Astrocyte of the cerebellum (primary cell): ENCODE data around the gene CUL1.

Source experiments
- DNase-seq: peaks from one replicate; pipeline ENCODE4 v3.0.0-alpha.2; 2011; ENCODE audit warnings: low read depth
- H3K4me3 ChIP-seq: 2 replicates; pipeline ENCODE4 v1.5.1; 2011; ENCODE audit warnings: mild to moderate bottlenecking, low read depth, low read length, moderate library complexity
- in situ Hi-C: cut with HindIII; loops from 2 replicates; pipeline ENCODE4 v1.10.0; 2017; ENCODE audit warnings: low sequenced_read_pairs
- TF ChIP-seq, protein P1 (sequence below): IDR thresholded peaks from 2 replicates; pipeline ENCODE4 v1.5.1; 2012; ENCODE audit warnings: low read length, low read depth, moderate library complexity, mild to moderate bottlenecking; ENCODE audit errors: missing control alignments

Gene CUL1

DNA sequence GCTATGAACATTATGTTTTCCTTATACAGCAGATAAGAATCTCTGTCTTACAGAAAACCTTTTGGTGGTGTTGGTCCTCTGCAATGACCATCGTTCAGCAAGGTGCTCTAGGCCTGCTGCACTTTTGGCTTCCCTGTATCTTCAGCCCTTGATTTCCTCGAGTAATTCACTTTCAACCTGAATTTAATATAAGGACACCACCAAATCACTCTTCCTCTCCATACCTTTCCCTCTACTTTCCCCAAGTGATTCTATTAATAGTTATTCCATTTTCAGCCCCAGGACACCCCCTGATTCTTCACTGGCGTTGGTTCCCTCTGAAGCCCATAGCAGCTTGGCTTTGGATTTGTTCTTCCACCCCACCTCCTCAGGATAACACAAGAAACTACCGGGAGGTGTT is 113.2 kb downstream of the CUL1 start:
- in situ Hi-C loops: no loop called here
- TF ChIP-seq, protein P1, sequence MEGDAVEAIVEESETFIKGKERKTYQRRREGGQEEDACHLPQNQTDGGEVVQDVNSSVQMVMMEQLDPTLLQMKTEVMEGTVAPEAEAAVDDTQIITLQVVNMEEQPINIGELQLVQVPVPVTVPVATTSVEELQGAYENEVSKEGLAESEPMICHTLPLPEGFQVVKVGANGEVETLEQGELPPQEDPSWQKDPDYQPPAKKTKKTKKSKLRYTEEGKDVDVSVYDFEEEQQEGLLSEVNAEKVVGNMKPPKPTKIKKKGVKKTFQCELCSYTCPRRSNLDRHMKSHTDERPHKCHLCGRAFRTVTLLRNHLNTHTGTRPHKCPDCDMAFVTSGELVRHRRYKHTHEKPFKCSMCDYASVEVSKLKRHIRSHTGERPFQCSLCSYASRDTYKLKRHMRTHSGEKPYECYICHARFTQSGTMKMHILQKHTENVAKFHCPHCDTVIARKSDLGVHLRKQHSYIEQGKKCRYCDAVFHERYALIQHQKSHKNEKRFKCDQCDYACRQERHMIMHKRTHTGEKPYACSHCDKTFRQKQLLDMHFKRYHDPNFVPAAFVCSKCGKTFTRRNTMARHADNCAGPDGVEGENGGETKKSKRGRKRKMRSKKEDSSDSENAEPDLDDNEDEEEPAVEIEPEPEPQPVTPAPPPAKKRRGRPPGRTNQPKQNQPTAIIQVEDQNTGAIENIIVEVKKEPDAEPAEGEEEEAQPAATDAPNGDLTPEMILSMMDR: no peak
- no peak for DNase-seq
- H3K4me3 ChIP-seq: no peak overlapping the region

DNA sequence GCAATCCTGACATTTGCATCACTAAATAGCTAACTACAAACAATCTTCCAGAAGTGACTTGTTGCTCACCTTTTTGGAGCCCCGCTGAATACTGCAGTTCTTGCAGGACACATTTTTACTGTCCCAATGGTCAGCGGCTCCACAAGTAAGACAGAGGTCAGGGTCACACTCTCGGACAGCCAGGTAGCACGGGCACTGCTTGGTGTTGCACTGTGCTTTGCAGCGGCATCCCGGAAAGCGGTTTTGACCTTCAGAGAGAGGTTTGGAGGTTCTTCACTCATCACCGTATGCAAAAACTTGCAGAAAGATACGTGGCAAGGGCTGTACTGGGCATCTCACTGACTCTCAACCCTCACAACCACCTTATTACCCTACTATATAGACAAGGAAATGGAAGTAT is 115.2 kb downstream of the CUL1 start:
- DNase-seq: no peak
- TF ChIP-seq, protein P1: no peak
- in situ Hi-C loops: no loop called here
- no peak overlapping the region for H3K4me3 ChIP-seq

DNA sequence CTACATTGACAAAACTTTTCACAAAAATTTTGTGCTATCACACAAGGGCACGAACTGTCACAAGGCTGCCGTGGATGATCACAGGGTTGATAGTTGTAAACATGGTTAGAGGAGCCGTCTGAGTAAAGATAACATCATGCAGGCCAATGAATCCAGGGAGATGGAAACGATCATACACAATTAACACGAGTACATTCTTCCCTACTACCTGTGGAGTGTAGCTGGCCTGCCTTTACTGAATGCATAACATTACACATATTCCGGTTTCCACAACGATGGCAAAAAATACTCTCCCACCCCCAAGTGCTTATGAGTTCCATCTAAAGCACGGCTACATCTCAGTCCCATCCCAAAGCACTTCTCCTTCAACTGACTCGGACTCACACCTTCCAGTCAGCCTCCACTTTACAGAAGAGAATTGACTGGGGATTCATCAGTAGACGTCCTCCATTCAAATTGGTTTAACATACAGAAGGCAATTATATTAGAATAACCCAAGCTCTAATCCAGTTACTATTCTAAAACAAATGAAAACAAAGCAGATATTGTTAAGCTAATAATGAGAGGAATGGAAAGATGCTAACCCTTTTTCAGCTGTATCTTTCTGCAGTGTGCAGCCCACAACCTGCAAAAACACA is 116.3 kb downstream of the CUL1 start:
- no peak for DNase-seq
- H3K4me3 ChIP-seq: no peak overlapping the region
- in situ Hi-C loops: no loop called here
- TF ChIP-seq, protein P1: no peak

DNA sequence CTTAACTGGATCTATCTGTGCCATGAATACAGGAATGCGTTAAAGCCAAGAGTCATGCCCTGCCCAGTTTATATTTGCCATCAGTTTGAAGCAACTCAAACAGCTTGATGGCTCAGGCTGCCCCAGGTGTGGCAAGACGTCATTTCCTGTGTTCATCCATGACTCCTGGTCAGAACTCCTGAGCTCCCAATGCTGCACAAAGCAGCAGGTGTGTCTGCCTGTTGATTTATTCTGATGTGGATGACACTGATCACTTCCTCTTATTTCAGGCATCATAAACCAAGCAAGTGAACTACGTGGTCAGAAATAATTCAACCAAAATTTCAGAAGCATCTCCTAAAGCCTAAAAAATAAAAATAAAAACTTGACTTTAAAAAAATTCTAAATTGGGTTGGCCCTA is 116.9 kb downstream of the CUL1 start:
- H3K4me3 ChIP-seq: no peak overlapping the region
- in situ Hi-C loops: no loop called here
- TF ChIP-seq, protein P1: no peak
- DNase-seq: no peak

DNA sequence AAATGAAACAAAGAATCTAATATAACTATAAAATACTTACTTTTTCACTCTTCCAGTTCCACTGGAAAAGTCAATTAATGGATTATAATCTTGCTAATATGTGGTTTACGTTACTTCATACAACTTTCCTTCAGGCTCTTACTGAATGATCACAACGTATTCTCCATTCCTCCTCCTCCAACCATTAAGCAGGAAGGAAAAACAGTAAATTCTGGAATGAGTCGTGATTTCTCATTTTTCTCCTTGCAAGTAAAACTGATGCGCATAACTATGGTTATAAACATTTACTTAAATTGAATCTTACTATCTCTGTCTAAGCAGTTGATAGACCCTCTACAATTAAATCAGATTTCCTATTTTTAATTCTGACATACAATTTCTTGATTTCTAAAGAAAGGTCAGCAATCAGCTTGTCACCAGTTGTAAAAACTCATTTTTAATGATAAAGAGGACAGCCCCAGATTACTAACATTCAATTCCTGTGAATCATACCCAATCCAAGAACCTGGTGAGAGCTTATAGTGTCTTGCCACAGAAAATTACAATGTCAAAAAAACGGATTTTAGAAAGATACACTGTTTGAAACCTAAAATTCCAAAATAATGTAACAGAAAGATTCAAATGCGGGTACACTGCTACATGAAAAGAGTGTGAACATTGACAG is 121.1 kb downstream of the CUL1 start:
- in situ Hi-C loops: no loop called here
- DNase-seq: peak; percentile 4
- no peak overlapping the region for H3K4me3 ChIP-seq
- TF ChIP-seq, protein P1: no peak

DNA sequence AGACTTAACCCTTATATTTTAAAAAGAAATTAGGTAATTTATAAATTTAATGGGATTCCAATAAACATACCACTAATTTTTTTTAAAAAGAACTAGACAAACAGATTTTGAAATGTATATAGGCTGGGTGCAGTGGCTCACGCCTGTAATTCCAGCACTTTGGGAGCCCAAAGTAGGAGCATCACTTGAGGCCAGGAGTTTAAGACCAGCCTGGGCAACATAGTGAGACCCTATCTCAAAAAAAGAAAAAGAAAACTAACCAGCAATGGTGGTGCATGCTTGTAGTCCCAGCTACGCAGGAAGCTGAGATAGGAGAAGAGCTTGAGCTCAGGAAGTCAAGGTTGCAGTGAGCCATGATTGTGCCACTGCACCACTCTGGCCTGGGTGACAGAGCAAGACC is 122.7 kb downstream of the CUL1 start:
- H3K4me3 ChIP-seq: no peak overlapping the region
- TF ChIP-seq, protein P1: no peak
- DNase-seq: no peak
- in situ Hi-C loops: no loop called here
